Left colon (tissue), 2 donors: Measurements from ENCODE around the gene PPP2R5B. TPM values are rescaled to one million over a fixed set of nuclear protein-coding genes. Genes with fewer than 3 reads are reported as not detected.

ENCODE experiments used
- ATAC-seq: fragments of 200-7000 bp; cut with Tn5 transposase; one replicate; pipeline ENCODE4 v1.9.1; 2020; ENCODE audit warnings: mild to moderate bottlenecking, moderate library complexity
- DNase-seq, 2 donors: peaks; one replicate each; pipeline ENCODE4 v3.0.0-alpha.2; 2020
- intact Hi-C, 2 donors: fragments of 100-400 bp; cut with DNase I in 1 of 2; cut with micrococcal nuclease in 1 of 2; formaldehyde crosslinking; loops; one replicate each; pipeline versions ENCODE4 v1.11.2 to v1.14.0; 2022; cut with DNase I, micrococcal nuclease
- total RNA-seq, 2 donors: library from RNA; stranded (reverse); fragmentation: NEBNext Ultra II Directional; extraction: Animal tissue kit (Norgen Biotek cat#: 25700); gene quantifications; one replicate each; pipeline ENCODE4 v1.2.1, GENCODE V29; 2021
- donor health status: DM: no; HTN: no; CAD: no.
- donor health status: DM: yes; HTN: yes; CAD: no.

Gene PPP2R5B
- total RNA-seq, 2 donors from 2014 or later, result 25.1 to 39.6 TPM

- intact Hi-C loops, result no loop called here
- ATAC-seq (no peak), DNase-seq (no peak)
Observed at GRCh38 chr11:64900774-64901173, 23.7 kb upstream of the PPP2R5B start.

GRCh38 chr11:64902102-64902900 is 22.2 kb upstream of the PPP2R5B start:
- ATAC-seq (no peak), DNase-seq (no peak)
- intact Hi-C loops, result no loop called here

- DNase-seq (no peak), ATAC-seq (no peak)
- intact Hi-C loops, result no loop called here
Observed at GRCh38 chr11:64903291-64903833, 21.1 kb upstream of the PPP2R5B start.

DNA sequence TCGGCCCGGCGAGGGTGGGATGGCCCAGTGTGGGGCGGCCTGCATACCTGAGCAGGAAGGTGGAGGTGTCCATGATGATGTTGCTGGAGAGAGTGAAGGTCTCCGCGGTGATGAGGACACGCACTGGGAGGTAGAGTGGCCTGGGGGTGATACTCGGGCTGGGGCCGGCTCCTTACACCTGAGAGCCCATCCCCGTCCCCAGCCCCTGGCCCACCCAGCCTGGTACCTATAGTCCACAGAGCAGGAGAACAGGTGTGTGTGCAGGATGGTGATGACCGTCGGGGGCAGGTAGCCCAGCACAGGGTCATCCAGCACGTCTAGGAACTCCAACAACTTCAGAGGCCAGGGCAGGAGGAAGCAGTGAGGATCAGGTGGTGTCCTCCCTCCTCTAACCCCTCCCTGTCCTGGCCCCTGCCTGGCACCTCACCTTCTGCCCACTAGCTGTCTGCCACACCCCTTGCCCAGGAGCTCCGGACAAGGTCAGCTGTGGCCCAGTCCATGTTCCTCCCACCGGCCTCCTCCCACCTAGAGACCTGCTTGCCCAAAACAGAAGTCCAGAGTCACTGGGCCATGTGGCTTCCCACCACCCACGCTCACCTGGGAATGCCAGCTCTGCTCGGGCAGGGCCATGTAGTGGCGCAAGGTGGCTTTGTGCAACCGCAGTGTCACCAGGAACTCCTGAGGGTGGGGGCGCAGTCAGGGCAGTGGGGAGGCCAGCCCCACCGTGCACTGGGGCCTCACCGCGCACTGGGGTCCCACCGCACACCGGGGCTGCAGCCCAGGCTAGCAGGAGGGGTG is 18.8 kb upstream of the PPP2R5B start:
- intact Hi-C loops, result no loop called here
- no peak for DNase-seq
- ATAC-seq, result peak; percentile 38

GRCh38 chr11:64906314-64906635 is 18.2 kb upstream of the PPP2R5B start:
- intact Hi-C loops, result no loop called here
- DNase-seq (no peak), ATAC-seq (no peak)

GRCh38 chr11:64908766-64909165 is 15.7 kb upstream of the PPP2R5B start:
- DNase-seq (no peak), ATAC-seq (no peak)
- intact Hi-C loops, result no loop called here

- ATAC-seq (no peak), DNase-seq (no peak)
- intact Hi-C loops, result no loop called here
Observed at GRCh38 chr11:64909653-64910343, 14.7 kb upstream of the PPP2R5B start.

DNA sequence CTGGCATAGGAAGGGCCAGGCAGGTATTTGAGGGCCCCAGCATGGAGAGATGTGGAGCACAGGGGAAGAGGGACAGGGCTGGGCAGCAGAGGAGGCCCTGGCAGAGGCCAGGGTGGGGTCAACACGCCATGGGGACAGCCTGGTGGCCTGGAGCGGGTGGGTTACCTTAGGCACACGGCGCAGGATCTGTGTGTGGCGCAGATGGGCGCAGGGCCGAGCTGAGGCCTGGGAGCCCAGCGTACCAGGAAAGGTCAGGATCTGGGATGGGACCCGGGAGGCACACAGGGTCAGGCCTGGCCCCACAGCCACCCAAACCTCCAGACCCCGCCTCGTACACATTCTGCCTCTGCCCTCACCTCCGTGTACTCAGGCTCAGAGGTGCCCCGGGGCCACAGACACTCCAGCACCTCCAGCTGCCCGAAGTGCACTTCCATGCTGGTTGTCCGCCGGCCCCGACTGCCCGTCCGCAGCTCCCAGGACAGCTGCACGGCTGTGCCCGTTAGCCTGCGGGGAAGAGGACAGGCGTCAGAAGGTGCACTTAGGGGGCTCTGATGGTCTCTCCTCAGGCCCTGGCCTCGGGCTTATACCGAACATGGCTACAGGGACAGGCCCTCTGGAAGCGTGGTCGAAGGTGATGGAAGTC is 13.9 kb upstream of the PPP2R5B start:
- DNase-seq, result no peak
- intact Hi-C loops, result no loop called here
- no peak for ATAC-seq

- intact Hi-C loops, result no loop called here
- no peak for ATAC-seq
- DNase-seq, result no peak
Observed at GRCh38 chr11:64911142-64911541, 13.3 kb upstream of the PPP2R5B start.

- ATAC-seq (no peak), DNase-seq (no peak)
- intact Hi-C loops, result no loop called here
Observed at GRCh38 chr11:64911689-64912088, 12.8 kb upstream of the PPP2R5B start.

- no peak for ATAC-seq
- DNase-seq, result no peak
- intact Hi-C loops, result no loop called here
Observed at GRCh38 chr11:64913171-64913727, 11.2 kb upstream of the PPP2R5B start.

GRCh38 chr11:64914123-64914522 is 10.4 kb upstream of the PPP2R5B start:
- ATAC-seq (no peak), DNase-seq (no peak)
- intact Hi-C loops, result no loop called here

GRCh38 chr11:64915376-64915887 is 9.1 kb upstream of the PPP2R5B start:
- DNase-seq, result no peak
- intact Hi-C loops, result no loop called here
- no peak for ATAC-seq

GRCh38 chr11:64916040-64916774 is 8.3 kb upstream of the PPP2R5B start:
- intact Hi-C loops, result no loop called here
- peak; percentile 52 to 67 for DNase-seq
- ATAC-seq, result peak; percentile 28

DNA sequence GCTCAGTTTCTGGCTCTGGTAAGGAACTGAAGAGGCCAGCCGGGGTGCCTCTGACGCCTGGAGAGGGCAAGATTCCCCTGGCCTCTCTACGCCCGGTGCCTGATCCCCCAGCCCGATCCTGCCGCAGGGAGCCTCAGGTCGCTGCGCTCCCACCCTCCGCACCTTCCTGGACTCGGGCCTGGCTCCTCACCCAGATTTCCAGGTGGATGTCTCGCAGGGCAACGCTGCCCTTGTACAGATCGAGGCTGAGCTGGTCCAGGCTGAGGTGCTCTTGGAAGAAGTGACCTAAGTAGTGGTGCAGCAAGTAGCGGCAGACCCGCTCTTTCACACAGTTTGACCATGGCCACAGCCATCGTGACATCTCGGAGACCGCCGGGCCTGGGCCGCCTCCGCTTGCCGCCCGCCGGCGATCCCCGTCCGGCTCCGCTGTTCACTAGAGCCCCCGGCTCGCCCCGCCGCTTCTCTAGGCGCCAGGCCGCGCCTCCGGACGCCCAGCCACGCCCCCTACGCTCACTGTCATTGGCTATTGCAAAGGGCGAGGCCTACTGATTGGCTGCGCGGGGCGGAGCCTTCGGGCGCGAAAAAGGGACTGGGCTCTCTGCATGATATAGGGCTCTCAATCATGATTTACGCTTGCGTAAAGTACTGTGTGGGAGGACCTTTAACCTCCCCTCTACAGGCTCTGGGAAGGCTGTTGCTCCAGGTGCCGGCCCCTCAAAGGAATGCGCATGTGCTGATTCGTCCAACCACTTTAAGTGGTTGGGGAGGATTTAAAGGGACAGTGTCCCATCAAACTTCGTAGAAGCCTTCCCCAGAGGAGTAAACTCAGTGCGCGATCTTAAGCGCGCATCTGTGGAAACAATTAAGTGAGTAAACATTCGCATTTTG is 7.5 kb upstream of the PPP2R5B start, which contains the start of gene ATG2A:
Gene ATG2A (minus strand): TSS at position 435 of the 888 bp plus-strand sequence. CDS start 74 bp downstream, at position 361.
- peak; percentile 99 to 100 for DNase-seq
- intact Hi-C loops, result no loop called here
- ATAC-seq, result peak; percentile 93

DNA sequence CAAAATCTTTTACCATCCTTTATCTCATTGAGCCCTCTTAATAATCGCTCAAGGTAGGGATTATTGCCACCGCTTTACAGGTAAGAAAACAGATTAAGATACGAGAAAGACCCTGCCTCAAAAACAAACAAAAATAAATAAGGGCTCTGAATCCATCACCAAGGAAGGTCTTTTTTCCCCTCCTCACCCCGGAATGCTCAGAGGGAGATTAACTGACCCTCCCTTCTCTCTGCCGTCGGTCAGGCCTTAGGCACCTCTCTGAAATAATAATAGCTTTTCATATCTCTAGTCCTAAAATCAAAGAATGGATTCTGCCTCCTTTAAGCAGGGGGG is 6.9 kb upstream of the PPP2R5B start:
- intact Hi-C loops, result no loop called here
- ATAC-seq, result no peak
- no peak for DNase-seq

GRCh38 chr11:64918017-64918416 is 6.5 kb upstream of the PPP2R5B start:
- no peak for ATAC-seq
- no peak for DNase-seq
- intact Hi-C loops, result no loop called here
